Measurements from ENCODE around the gene RCCD1.
"Not testable (repeated sequence)": the region's sequence is repeated elsewhere in the genome, so short reads cannot be mapped to it uniquely, and the experiment has no call there.

Gene RCCD1

GRCh38 chr15:90918835-90919234 is 35.8 kb upstream of the RCCD1 start:
- no peak overlapping the region for H3K4me3 ChIP-seq (ENCODE audit: control insufficient read depth, low read depth, low read length)
- TF ChIP-seq CTCF (conservative IDR thresholded peaks at IDR 0.05; ENCODE audit: control insufficient read depth, insufficient read depth, low read depth, low read length): no peak
- DNase-seq (ENCODE audit: low read depth): no peak

- H3K4me3 ChIP-seq (ENCODE audit: control insufficient read depth, low read depth, low read length): no peak overlapping the region
- DNase-seq (ENCODE audit: low read depth): no peak
- TF ChIP-seq CTCF (conservative IDR thresholded peaks at IDR 0.05; ENCODE audit: control insufficient read depth, insufficient read depth, low read depth, low read length): no peak
Observed at GRCh38 chr15:90921887-90922286, 32.8 kb upstream of the RCCD1 start.

DNA sequence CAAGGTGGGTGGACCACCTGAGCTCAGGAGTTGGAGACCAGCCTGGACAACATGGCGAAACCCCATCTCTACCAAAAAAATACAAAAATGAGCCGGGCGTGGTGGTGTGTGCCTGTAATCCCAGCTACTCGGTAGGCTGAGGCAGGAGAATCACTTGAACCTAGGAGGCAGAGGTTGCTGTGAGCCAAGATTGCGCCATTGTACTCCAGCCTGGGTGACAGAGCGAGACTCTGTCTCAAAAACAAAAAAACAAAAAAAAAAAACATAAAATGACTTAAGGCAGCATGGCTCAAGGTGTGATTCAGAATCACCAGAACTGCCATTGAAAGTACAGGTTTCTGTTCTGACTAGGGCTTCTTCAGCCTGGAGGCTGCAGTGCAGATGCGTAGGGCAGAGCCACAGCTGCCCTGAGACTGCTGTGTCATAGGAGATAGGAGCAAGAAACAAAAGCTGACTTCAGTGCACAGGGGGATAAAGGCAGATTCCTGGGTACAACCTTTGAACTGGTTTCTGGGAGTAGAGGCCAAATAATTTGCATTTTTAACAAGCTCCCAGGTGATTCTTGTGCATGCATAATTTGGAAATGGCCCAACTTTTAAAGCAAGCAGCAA is 31.9 kb upstream of the RCCD1 start:
- DNase-seq (ENCODE audit: low read depth); H3K4me3 ChIP-seq (ENCODE audit: control insufficient read depth, low read depth, low read length): not testable (repeated sequence)

- no peak overlapping the region for H3K4me3 ChIP-seq (ENCODE audit: control insufficient read depth, low read depth, low read length)
- TF ChIP-seq CTCF (conservative IDR thresholded peaks at IDR 0.05; ENCODE audit: control insufficient read depth, insufficient read depth, low read depth, low read length): no peak
- no peak for DNase-seq (ENCODE audit: low read depth)
Observed at GRCh38 chr15:90924375-90924774, 30.3 kb upstream of the RCCD1 start.

GRCh38 chr15:90926766-90927165 is 27.9 kb upstream of the RCCD1 start:
- not testable (repeated sequence) for H3K4me3 ChIP-seq (ENCODE audit: control insufficient read depth, low read depth, low read length); DNase-seq (ENCODE audit: low read depth)

- not testable (repeated sequence) for DNase-seq (ENCODE audit: low read depth); H3K4me3 ChIP-seq (ENCODE audit: control insufficient read depth, low read depth, low read length)
Observed at GRCh38 chr15:90928106-90928505, 26.6 kb upstream of the RCCD1 start.

GRCh38 chr15:90929246-90930019 is 25.3 kb upstream of the RCCD1 start:
- TF ChIP-seq CTCF (conservative IDR thresholded peaks at IDR 0.05; ENCODE audit: control insufficient read depth, insufficient read depth, low read depth, low read length): no peak
- peak; percentile 53 for DNase-seq (ENCODE audit: low read depth)
- H3K4me3 ChIP-seq (ENCODE audit: control insufficient read depth, low read depth, low read length): peak overlapping the region; percentile 68

- DNase-seq (ENCODE audit: low read depth): peak; percentile 50
- peak overlapping the region; percentile 68 for H3K4me3 ChIP-seq (ENCODE audit: control insufficient read depth, low read depth, low read length)
- TF ChIP-seq CTCF (conservative IDR thresholded peaks at IDR 0.05; ENCODE audit: control insufficient read depth, insufficient read depth, low read depth, low read length): no peak
Observed at GRCh38 chr15:90930861-90931574, 23.7 kb upstream of the RCCD1 start.

Measured in fibroblast of mammary gland (primary cell).